ENCODE data around the gene LRMDA. TPM values are rescaled to one million over a fixed set of nuclear protein-coding genes. Genes with fewer than 3 reads are reported as not detected.

The LRMDA gene
- total RNA-seq, 6 donors from 2014 or later = 12.8 to 185 (median 18.1) TPM

GRCh38 chr10:76115471-76116155, 684.2 kb downstream of the LRMDA start:
- Histone ChIP-seq H3K4me1 (peaks cover 0 to 4% (median 0%) of the 10 kb centered on the region in 4 donors), H3K27me3 (no peaks in the 10 kb centered on the region), H3K36me3 (no peaks in the 10 kb centered on the region), H3K27ac (no peak overlapping the region), H3K4me3 (no peak overlapping the region), H3K9me3 (no peaks in the 10 kb centered on the region)
- ATAC-seq (ENCODE audit: low FRiP score in 2 of 2) (no peak), DNase-seq (no peak)
- WGBS, 2 donors = 81 to 86% methylated on average over 11 of the region's 11 CpGs
- TF ChIP-seq CTCF (IDR thresholded peaks at IDR 0.05) = no peak
- TF ChIP-seq POLR2A (IDR thresholded peaks at IDR 0.05) = no peak
- TF ChIP-seq EP300 (IDR thresholded peaks at IDR 0.05) = no peak
- no peak for TF ChIP-seq POLR2AphosphoS5 (IDR thresholded peaks at IDR 0.05)

- H3K4me1 ChIP-seq = peaks cover 0 to 4% (median 0%) of the 10 kb centered on the region in 4 donors
- no peaks in the 10 kb centered on the region for H3K27me3 ChIP-seq
- ATAC-seq (ENCODE audit: low FRiP score in 2 of 2) = no peak
- no peaks in the 10 kb centered on the region for H3K9me3 ChIP-seq
- TF ChIP-seq POLR2A (IDR thresholded peaks at IDR 0.05) (no peak), CTCF (IDR thresholded peaks at IDR 0.05) (no peak), POLR2AphosphoS5 (IDR thresholded peaks at IDR 0.05) (no peak), EP300 (IDR thresholded peaks at IDR 0.05) (no peak)
- 64 to 82% methylated on average over 3 of the region's 3 CpGs for WGBS, 2 donors
- DNase-seq = no peak
- H3K27ac ChIP-seq = no peak overlapping the region
- no peak overlapping the region for H3K4me3 ChIP-seq
- H3K36me3 ChIP-seq = no peaks in the 10 kb centered on the region
Measured at GRCh38 chr10:76116523-76116922, 685.1 kb downstream of the LRMDA start.

- TF ChIP-seq POLR2AphosphoS5 (IDR thresholded peaks at IDR 0.05) (no peak), CTCF (IDR thresholded peaks at IDR 0.05) (no peak), EP300 (IDR thresholded peaks at IDR 0.05) (no peak), POLR2A (IDR thresholded peaks at IDR 0.05) (no peak)
- Histone ChIP-seq H3K9me3 (no peaks in the 10 kb centered on the region), H3K36me3 (no peaks in the 10 kb centered on the region), H3K27me3 (no peaks in the 10 kb centered on the region), H3K27ac (no peak overlapping the region), H3K4me1 (peaks cover 0 to 4% (median 0%) of the 10 kb centered on the region in 4 donors), H3K4me3 (no peak overlapping the region)
- ATAC-seq (ENCODE audit: low FRiP score in 2 of 2) (no peak), DNase-seq (no peak)
Measured at GRCh38 chr10:76117949-76118348, 686.5 kb downstream of the LRMDA start.

- H3K27me3 ChIP-seq = no peaks in the 10 kb centered on the region
- peaks cover 0 to 4% (median 0%) of the 10 kb centered on the region in 4 donors for H3K4me1 ChIP-seq
- H3K36me3 ChIP-seq = no peaks in the 10 kb centered on the region
- DNase-seq = no peak
- H3K9me3 ChIP-seq = no peaks in the 10 kb centered on the region
- no peak for ATAC-seq (ENCODE audit: low FRiP score in 2 of 2)
- TF ChIP-seq POLR2AphosphoS5 (IDR thresholded peaks at IDR 0.05) = no peak
- 92 to 96% methylated on average over 2 of the region's 2 CpGs for WGBS, 2 donors
- H3K4me3 ChIP-seq = no peak overlapping the region
- no peak overlapping the region for H3K27ac ChIP-seq
Measured at GRCh38 chr10:76119036-76119435, 687.6 kb downstream of the LRMDA start.

- TF ChIP-seq POLR2A (IDR thresholded peaks at IDR 0.05) = no peak
- no peak for TF ChIP-seq CTCF (IDR thresholded peaks at IDR 0.05)
- TF ChIP-seq EP300 (IDR thresholded peaks at IDR 0.05) = no peak
- TF ChIP-seq POLR2AphosphoS5 (IDR thresholded peaks at IDR 0.05) = no peak
- no peak overlapping the region for H3K4me3 ChIP-seq
- peaks cover 0 to 4% (median 0%) of the 10 kb centered on the region in 4 donors for H3K4me1 ChIP-seq
- H3K27ac ChIP-seq = no peak overlapping the region
- no peaks in the 10 kb centered on the region for H3K36me3 ChIP-seq
- ATAC-seq (ENCODE audit: low FRiP score in 2 of 2) = no peak
- 84 to 90% methylated on average over 1 of the region's 1 CpG for WGBS, 2 donors
- H3K27me3 ChIP-seq = no peaks in the 10 kb centered on the region
- no peaks in the 10 kb centered on the region for H3K9me3 ChIP-seq
- no peak for DNase-seq
Measured at GRCh38 chr10:76119515-76119914, 688.1 kb downstream of the LRMDA start.
